Activated effector memory CD4-positive, alpha-beta T cell treated with anti-CD3 and anti-CD28 coated beads, Interleukin-2, amount 50 U/mL, for 16 hours (primary cell): Measurements from ENCODE around the gene NPIPA5.
A peak's percentile ranks its signal among the peaks of the same experiment; 100 is the strongest.
"Not testable (repeated sequence)": the region's sequence is repeated elsewhere in the genome, so short reads cannot be mapped to it uniquely, and the experiment has no call there.

ENCODE experiments used
- DNase-seq: peaks from one replicate; pipeline ENCODE4 v3.0.0-alpha.2; 2020

The NPIPA5 gene

GRCh38 chr16:15378194-15378593 lies at the start of gene NPIPA5:
Gene NPIPA5 (minus strand): TSS chr16:15378294. CDS start chr16:15378294, 0 bp downstream.
- not testable (repeated sequence) for DNase-seq

- DNase-seq = peak; percentile 82
Measured at GRCh38 chr16:15427648-15428239, 49.6 kb upstream of the NPIPA5 start.

DNA sequence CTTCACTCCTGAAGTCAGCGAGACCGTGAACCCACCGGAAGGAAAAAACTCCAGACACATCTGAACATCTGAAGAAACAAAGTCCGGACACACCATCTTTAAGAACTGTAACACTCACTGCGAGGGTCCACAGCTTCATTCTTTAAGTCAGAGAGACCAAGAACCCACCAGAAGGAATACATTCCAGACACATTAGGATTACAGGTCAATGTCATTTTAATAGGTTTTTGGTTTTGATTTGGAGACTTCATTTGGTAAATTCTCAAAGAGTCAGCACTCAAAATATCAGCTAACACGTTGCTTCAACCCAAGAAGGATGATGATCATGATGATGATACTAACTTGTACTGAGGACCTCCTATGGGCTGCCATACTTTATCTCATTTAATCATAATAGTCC lies 48.7 kb upstream of the NPIPA5 start:
- no peak for DNase-seq

DNA sequence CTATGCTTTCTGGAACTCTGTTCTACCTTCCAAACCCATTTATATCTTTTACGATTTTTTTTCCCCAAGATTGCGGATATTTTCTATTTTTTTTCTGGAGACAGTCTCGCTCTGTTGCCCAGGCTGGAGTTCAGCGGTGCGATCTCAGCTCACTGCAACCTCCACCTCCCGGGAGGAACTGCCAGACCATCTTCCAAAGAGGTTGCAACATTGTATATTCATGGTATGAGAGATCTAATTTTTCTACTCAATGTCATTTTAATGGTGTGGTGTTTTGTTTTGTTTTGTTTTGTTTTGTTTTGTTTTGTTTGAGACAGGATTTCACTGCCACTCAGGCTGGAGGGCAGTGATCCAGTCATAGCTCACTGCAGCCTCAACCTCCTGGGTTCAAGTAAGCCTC lies 47.8 kb upstream of the NPIPA5 start:
- DNase-seq = no peak

- no peak for DNase-seq
Measured at GRCh38 chr16:15422222-15422621, 44.1 kb upstream of the NPIPA5 start.

- not testable (repeated sequence) for DNase-seq
Measured at GRCh38 chr16:15421696-15422095, 43.6 kb upstream of the NPIPA5 start.

DNA sequence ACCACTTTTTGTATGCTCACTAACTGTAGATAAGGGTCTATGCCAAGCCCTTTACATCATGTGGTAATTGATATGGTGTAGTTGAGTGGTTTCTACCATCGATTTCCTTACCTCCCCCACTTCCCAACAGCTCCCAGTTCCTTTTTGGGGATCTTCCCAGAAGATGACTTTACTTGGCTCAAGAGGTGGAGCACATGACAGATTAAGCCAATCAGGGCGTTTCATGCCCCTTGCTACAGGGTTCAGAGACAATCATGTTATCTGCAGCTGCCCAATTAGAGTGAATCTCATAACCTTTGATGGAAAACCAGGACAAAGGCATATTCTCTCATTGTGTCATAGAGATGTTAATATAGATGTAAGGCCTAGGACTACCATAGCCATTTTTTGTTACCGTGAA lies 40.1 kb upstream of the NPIPA5 start:
- DNase-seq = no peak

DNA sequence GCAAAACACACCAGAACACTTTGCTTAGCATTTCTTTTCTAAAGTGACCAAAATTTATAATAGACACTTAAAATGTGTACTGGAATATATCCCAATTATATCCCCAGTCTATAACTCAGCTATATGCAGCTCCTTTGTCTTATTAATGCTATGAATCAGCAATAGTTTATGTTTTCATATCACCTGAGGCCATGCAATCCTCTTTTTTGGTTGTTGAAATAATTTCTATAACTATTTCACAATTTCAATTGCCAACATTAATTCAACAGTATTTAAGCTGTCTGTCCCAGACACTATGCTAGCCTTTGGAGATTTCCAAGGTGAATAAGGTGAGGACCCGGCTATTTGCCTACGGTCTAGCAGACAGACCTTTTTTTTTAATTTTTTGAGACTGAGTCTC lies 39.1 kb upstream of the NPIPA5 start:
- DNase-seq = no peak

DNA sequence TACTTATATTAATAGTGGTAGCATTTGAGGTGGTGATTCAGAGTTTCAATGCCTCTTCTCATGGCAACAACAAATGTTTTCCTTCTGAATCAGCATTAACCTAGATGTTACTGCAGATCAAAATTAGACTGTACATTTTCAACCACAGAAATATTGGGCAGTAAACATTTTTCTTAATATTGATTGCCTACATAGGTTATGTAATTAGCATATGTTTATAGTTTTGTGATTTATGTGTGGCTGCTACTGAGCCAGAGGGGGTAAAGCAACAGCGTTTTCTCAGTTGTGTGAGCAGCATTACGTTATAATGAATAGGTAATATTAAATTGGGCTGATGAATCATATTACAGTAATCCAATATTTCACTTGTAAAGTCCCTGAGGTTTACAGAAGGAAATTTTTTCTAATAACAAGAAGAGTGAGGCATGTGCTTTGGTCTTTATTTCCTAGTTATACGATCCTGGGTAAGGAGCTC lies 37.5 kb upstream of the NPIPA5 start:
- DNase-seq = no peak

DNA sequence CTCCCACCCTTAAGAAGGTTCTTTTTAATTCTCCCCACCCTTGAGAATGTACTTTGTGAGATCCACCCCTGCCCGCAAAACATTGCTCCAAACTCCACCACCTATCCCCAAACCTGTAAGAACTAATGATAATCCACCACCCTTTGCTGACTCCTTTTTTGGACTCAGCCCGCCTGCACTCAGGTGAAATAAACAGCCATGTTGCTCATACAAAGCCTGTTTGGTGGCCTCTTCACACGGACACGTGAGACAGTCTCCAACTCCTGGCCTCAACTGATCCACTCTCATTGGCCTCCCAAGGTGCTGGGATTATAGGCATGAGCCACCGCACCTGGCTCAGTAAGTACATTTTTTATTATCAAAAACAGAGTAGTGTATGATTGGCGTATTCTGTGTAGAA lies 31.4 kb upstream of the NPIPA5 start:
- DNase-seq = not testable (repeated sequence)

DNA sequence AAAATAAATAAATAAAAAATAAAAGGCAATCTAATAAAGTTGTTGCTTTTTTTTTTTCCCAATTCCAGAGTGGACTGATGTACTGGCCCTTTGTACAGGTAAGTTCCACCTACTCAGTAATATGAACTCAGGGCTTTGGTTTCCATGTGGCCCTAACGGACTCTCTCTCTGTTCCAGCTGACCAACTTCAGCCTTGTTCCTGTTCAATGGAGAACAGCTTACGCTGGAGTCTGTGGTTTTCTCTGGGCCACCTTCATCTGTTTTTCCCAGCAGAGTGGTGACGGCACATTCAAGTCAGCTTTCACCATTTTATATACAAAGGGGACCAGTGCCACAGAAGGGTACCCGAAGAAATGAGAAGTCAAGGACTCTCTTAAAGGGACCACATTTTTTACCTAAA lies 29.7 kb upstream of the NPIPA5 start:
- not testable (repeated sequence) for DNase-seq

DNA sequence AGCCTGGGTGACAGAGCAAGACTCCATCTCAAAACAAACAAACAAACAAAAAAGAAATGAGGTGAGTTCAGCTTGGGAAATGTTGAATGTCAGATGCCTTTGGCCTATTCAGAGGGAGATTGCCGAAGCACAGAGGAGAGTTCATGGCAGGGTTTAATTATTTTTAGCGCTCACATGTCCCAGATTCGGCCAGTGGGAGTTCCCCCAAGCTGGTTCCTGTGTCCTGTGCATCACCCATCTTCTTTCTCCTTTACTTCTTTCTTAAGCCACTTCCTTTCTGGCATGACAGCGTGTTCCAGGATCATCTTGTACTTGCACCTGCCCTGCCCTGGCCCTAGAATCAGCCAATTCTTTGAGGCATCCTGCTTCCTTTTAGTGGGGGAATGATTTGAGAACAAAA lies 26.7 kb upstream of the NPIPA5 start:
- no peak for DNase-seq

DNA sequence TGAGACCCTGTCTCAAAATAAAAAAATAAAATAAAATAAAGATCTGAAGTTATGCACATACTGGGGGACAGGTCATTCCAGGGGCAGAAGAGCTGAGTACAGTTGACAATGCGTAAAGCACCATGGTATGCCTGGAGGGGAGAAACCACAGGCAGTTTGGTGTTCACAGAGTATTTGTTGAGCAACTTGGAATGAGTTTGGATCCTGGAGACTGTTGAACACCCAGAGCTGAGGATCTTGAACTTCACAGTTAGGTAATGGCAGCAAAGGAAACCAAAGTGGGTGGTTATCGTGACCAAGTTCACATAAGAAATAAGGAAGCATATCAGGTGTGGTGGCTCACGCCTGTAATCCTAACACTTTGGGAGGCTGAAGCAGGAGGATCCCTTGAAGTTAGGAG lies 26.0 kb upstream of the NPIPA5 start:
- DNase-seq = not testable (repeated sequence)

DNA sequence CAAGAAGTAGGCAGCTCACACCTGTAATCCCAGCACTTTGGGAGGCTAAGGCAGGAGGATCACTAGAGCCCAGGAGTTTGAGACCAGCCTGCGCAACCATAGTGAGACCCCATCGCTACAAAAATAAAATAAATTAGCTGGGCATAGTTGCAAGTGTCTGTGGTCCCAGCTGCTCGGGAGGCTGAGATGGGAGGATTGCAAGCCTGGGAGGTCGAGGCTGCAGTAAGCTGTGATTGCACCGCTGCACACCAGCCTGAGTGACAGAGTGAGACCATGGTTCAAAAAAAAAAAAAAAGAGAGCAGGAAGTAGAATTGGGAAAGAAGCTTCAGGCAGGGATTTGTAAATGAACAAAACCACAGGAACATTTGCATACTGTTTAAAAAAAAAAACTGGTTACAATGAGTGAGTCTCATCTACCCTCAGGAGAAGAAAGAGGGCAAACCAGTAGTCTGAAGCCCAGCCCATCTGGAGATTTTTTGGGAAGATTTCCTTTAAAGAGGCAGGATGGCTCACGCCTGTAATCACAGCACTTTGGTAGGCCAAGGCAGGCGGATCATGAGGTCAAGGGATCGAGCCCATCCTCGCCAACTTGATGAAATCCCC lies 25.4 kb upstream of the NPIPA5 start:
- DNase-seq = no peak

DNA sequence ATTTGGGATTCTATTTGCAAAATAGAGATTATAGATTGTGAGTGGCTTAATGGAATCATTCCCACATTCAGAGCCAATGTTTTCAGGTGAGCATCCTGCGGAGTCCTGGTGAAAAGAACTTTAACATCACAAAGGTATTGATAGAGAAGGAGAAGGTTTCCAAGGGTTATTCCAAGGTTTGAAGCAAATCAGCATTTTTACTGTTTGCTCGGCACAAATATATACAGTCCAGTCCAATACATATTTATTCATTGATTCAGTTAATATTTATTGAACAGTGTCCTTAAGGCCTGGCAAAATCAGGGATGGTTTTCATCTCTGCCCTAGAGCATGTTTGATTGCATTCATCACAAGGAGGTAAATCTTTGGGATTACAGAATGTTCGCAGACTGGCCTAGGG lies 23.9 kb upstream of the NPIPA5 start:
- DNase-seq = no peak

- DNase-seq = not testable (repeated sequence)
Measured at GRCh38 chr16:15400314-15400713, 22.2 kb upstream of the NPIPA5 start.

GRCh38 chr16:15399317-15399716 lies 21.2 kb upstream of the NPIPA5 start:
- DNase-seq = no peak

GRCh38 chr16:15398618-15399316 lies 20.7 kb upstream of the NPIPA5 start:
- no peak for DNase-seq

DNA sequence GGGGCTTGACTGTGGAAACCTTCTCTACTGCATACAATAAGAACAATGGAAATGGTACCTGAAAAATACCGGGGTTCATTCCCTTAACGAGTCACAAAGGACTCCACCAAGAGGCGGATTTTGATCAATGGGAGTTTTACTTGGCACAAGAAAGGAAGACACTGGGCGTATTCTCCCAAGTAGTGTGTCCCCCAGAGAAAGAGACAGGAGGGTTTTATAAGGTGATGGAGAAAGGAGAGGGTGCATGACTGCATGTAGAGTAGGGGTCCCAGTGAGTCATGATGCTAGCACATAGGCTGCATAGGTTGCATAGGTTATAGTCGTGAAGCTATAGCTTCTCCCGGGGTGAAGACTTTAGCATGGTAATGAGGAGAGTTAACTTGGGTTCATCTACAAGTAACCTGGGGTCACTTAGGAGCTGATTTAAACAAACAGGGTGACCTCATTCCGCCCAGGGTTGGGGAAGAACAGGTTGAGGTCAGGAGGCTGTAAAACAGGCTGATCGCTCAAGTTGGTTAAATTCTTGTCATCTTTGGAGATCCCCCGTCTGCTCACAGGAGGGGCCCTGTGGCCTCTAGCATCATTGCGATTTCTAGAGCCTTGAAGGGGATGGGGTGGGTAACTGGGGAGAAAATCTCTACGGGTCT lies 19.0 kb upstream of the NPIPA5 start:
- no peak for DNase-seq

GRCh38 chr16:15396509-15396829 lies 18.4 kb upstream of the NPIPA5 start:
- not testable (repeated sequence) for DNase-seq

GRCh38 chr16:15395631-15396508 lies 17.8 kb upstream of the NPIPA5 start, which contains the start of gene MPV17L:
Gene MPV17L (plus strand): TSS chr16:15395754. CDS start chr16:15395898, 144 bp downstream.
- DNase-seq = not testable (repeated sequence)

DNA sequence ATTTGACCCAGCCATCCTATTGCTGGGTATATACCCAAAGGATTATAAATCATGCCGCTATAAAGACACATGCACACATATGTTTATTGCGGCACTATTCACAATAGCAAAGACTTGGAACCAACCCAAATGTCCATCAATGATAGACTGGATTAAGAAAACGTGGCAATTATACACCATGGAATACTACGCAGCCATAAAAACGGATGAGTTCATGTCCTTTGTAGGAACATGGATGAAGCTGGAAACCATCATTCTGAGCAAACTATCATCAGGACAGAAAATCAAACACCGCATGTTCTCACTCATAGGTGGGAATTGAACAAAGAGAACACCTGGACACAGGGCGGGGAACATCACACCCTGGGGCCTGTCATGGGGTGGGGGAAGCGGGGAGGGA lies 14.9 kb upstream of the NPIPA5 start:
- DNase-seq = not testable (repeated sequence)

- DNase-seq = not testable (repeated sequence)
Measured at GRCh38 chr16:15389916-15390315, 11.8 kb upstream of the NPIPA5 start.
